ENCODE data around the gene CALN1.

GRCh38 chr7:72030994-72031667, 381.0 kb downstream of the CALN1 start:
- TF ChIP-seq KDM5A (IDR thresholded peaks at IDR 0.05; ENCODE audit: low read length) (no peak), CTCF (IDR thresholded peaks at IDR 0.05; ENCODE audit: control extremely low read depth in 1 of 3, insufficient read depth in 1 of 3, low read depth in 1 of 3, low read length in 3 of 3) (no peak), HDAC2 (IDR thresholded peaks at IDR 0.05; ENCODE audit: borderline replicate concordance in 1 of 2, low read depth in 2 of 2, low read length in 2 of 2) (no peak), POLR2A (IDR thresholded peaks at IDR 0.05; ENCODE audit: control extremely low read depth in 1 of 2, low read depth in 2 of 2, low read length in 2 of 2) (no peak), POLR2AphosphoS5 (IDR thresholded peaks at IDR 0.05; ENCODE audit: low read depth, low read length) (no peak), MAFK (IDR thresholded peaks at IDR 0.05; ENCODE audit: low read depth, low read length) (no peak), CREB1 (IDR thresholded peaks at IDR 0.05) (no peak), KDM1A (IDR thresholded peaks at IDR 0.05; ENCODE audit: borderline replicate concordance, low read length) (no peak), EZH2 (IDR thresholded peaks at IDR 0.05; ENCODE audit: low read depth, low read length, severe bottlenecking) (no peak), YY1 (IDR thresholded peaks at IDR 0.05; ENCODE audit: low read depth, low read length) (no peak)

Measured in H1 (cell line).